Anterior cingulate cortex (tissue), 58 donors: ENCODE data around the gene DMBX1.

ENCODE experiments used
- DNase-seq, 58 donors: peaks; one replicate each; lab custom pipeline; 2025; lab: John Stamatoyannopoulos, UW

Gene DMBX1

GRCh38 chr1:46489638-46490405 lies at the start of gene DMBX1:
Gene DMBX1 (plus strand): TSS chr1:46489836. CDS start chr1:46507011, 17,175 bp downstream.
- no peak for DNase-seq

GRCh38 chr1:46440478-46440877 lies 49.2 kb upstream of the DMBX1 start:
- no peak for DNase-seq

- DNase-seq = peak in 51 of 58 donors; percentile 3 to 74 (median 34)
Observed at GRCh38 chr1:46442317-46443161, 47.1 kb upstream of the DMBX1 start.

DNA sequence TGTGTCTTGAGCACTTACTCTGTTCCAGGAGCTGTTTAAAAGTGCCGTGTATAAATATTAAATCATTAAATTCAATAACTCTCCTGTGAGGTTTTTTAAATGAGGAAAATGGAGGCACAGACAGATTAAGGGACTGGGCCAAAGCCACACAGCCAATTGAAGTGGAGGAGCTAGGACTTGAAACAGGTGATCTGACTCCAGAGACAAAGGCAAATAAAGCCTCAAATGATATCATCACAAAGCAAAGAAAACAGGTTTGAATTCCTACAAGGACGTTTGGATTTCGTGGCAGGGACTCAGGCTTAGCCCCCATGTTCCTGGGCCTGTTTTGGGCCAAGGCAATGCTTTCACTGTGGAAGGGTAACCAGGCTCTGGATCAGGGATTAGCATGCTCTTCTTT lies 45.2 kb upstream of the DMBX1 start:
- DNase-seq = no peak

DNA sequence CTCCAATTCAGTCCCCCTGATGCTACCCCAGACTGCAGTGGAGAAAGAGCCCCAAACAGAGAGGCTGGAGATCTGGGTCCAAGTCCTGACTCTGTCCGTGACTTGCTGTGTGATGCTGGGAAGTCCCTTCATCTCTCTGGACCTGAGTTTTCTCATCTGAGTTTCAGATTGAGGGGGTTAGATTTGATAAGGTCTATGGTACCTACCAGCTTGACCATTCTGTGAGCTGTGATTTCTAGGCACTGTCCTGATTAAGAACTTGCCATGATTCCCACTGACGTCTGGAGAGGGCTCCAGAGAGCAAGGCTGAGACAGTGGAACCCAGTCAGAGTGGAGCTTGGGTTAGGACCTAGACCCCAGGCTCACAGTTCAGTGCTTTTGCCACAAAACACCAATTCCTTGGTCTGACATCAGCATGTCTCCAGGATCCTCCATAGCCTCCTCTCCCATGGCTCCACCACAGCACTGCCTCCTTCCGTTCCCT lies 43.8 kb upstream of the DMBX1 start:
- no peak for DNase-seq

GRCh38 chr1:46446646-46447498 lies 42.8 kb upstream of the DMBX1 start:
- peak in 55 of 58 donors; percentile 3 to 86 (median 43) for DNase-seq

DNA sequence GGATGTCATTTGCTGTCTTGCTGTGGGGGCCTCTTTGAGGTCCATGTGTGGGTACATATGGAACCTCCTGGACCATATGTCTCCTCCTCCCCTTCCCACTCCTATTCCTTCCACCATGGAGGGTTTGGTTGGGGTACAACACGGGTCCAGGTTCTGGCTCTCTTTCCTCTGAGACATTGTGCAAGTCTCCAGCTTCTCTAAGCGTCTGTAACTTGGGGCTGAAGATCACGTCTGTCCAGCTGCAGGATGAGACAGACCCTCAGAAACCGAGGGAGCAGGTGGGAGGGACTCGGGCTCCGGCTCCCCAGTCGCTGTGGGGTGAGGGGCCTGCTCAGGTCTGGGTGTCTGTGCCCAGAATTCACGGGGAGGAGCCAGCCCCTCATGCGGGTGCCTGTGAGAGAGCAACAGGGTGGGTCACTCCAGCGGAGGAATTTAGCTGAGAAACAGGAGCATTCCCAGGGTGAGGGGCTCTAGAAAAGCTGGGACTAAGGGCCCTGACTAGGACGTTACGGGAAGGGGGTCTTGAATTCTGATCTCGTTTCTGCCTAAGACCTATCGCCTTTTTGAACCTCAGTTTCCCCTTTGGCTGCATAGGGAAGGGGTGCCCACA lies 42.0 kb upstream of the DMBX1 start:
- no peak for DNase-seq

DNA sequence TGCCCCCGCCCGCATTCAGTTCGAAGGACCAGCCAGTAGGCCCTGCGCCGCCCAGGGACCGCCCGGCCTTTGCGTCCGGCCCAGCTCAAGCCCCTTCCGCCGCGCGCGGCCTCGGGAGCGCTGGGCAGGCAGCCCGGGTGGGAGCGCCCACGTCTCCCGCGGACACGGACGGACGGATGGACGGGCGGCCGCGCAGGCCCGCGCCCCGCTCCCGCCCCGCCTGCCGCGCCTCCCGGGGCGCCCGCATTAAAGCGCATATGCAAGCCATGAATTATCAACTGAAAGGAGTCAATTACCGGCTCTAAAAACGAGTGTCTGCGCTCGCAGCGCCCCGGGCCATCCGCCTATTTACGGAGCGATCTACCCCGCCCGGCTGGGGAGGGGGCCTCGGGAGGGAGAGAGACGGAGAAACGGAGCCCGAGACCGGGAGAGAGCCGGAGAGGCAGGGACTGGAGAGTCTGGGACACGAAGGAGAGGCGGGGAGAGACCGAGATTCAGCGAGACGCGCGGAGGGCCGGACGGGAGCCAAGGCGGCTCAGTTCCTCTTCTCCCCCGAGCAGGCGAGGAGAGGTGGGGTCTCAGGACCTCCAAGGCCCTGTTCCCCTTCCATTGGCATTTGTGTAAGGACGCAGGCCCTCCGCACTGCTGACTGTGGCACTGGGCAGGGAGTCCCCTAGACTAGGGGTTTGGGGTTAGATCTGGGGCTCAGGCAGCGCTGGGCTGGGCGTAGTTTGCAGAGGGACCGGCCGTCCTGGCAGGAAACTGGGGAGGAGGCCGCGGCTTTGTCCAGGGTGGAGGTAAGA lies 41.3 kb upstream of the DMBX1 start:
- DNase-seq = no peak

DNA sequence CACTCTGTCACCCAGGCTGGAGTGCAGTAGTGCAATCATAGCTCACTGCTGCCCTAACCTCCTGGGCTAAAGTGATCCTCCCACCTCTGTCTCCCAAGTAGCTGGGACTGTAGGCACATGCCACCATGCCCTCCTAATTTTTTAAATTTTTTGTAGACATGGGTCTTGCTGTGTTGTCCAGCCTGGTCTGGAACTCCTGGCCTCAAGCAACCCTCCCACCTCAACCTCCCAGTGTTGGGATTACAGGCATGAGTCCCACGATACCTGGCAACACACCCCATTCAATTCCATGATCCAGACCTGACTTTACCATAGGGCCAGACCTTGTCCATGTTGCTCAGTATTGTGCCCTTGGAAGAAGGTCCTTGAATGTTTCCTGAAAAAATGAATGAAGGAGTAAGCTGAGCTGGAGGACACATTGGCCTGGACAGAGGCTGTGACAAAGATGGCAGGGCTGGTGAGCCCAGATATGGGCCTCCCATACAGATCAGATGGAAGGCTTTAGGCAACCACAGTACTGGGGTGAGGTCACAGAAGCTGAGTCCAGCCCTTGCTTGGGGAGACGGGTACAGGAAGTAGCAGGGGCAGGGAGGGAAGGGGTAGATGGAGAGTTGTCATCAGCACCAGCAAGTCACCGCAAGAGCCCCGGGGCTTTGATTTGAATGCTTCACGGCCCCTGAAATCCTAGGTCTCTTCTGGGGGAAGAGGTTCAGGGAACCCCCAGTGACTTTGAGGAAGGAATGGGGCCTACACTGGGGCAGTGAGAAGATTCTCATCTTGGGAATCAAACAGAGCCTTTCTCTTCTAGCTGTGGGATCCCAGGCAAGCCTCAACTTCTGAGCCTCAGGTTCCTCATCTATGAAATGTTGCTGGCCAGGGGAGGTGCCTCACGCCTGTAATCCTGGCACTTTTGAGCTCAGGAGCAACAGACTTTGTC lies 40.1 kb upstream of the DMBX1 start:
- no peak for DNase-seq

DNA sequence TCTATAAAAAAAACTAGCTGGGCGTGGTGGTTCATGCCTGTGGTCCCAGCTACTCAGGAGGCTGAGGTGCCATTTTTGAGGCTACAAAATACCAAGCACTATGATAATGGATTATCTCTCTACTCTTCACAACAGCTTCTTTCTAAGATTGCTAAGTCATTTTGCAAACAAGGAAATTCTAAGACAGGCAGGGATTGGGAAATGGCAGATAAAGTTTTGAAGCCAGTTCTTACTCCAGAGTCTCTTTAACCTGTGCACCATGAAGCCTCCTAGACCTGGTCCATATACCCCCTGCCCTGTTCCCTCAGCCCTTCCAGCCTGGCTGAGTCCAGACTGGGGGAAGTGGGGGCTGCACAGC lies 39.5 kb upstream of the DMBX1 start:
- no peak for DNase-seq

- DNase-seq = no peak
Observed at GRCh38 chr1:46451948-46452930, 37.4 kb upstream of the DMBX1 start.

GRCh38 chr1:46452931-46453325 lies 36.7 kb upstream of the DMBX1 start:
- no peak for DNase-seq

- DNase-seq = no peak
Observed at GRCh38 chr1:46453449-46453848, 36.2 kb upstream of the DMBX1 start.

GRCh38 chr1:46455951-46456350 lies 33.7 kb upstream of the DMBX1 start:
- no peak for DNase-seq

DNA sequence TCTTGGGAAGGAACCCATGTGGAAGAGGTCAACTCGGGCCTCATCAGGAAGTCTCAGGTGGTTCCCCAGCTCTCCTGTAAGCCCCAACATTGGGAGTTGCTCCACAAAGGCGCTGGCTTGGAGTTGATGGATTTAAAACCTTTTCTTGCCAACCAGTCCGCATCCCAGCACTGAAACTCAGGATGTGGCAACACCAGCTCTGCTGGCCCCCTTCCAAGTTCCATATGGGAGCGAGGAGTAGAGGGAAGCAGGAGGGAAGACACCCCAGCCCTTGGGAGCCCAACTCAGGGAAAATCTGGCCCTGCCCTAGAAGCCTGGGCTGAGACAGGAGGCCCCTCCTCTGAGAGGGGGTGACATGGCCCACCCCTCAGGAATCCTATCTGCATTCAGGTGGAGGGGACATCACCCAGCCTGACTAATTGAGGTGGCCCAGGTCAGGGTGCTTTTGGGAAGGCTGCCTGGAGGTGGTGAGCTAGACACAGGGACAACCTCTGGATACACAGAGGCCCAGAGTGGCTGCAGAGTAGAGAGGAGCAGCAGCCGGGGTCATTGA lies 33.1 kb upstream of the DMBX1 start:
- peak in 1 of 58 donors; percentile 7 for DNase-seq

- DNase-seq = no peak
Observed at GRCh38 chr1:46457178-46457577, 32.5 kb upstream of the DMBX1 start.

DNA sequence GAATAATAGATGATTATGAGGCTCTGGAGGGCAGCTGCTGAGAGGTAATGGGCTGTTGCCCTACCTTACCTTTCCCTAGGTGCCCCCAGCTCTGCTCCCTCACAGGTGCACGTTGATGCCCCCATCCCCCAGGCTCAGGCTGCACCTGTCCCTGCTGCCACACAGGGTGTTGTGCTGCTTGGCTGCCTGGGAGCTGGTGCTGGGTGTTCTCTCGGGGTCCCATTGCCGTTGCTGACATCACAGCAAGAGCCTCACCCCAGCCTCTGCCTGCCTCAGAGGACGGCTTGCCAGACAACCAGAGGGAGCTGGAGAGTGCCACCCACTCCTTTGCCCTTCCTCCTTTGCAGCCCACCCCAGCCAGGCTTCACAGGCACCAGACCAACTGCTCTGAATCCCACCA lies 31.4 kb upstream of the DMBX1 start:
- no peak for DNase-seq
